Adrenal gland (tissue), 5 donors: ENCODE results near the gene MRPL41.

Experiments used
- POLR2A ChIP-seq, 2 donors: fragments of 450-650 bp; IDR thresholded peaks; one replicate each; pipeline ENCODE4 v1.6.1; 2017; ENCODE audit warnings: antibody characterized with exemption in 2 of 2, mild to moderate bottlenecking in 2 of 2, moderate library complexity in 1 of 2
- TF ChIP-seq, protein P1 (sequence below), 6 experiments: fragments of 450-650 bp in 4 of 6; fragments of 200-600 bp in 2 of 6; sonication (generic) in 1 of 6; IDR thresholded peaks; 1 replicate in 5 of 6; 2 replicates in 1 of 6; pipeline versions ENCODE4 v1.5.1 to v1.8.0; 2016 to 2021; ENCODE audit warnings: antibody characterized with exemption in 6 of 6, mild to moderate bottlenecking in 2 of 6, moderate library complexity in 1 of 6
- donor health status: DM: no; HTN: no; CAD: no.

DNA sequence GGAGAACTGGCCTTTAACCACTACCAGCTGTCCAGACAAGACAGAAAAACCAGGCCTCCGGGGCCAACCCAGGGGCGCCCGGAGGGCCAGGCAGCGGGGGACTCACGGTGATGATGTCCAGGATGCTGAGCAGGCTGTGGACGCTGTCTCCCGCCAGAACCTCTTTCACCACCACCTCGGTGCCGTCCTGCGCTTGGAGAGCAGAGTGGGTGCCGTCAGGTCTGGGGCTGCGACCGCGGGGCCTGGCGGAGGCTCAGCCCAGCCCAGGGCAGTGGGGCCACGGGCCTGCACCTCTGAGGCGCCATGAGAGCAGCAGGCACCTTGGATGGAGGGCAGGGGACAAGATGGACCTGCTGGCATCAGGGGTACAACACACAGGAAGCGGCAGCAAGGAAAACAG is 11.1 kb upstream of the MRPL41 start:
- TF ChIP-seq, protein P1, sequence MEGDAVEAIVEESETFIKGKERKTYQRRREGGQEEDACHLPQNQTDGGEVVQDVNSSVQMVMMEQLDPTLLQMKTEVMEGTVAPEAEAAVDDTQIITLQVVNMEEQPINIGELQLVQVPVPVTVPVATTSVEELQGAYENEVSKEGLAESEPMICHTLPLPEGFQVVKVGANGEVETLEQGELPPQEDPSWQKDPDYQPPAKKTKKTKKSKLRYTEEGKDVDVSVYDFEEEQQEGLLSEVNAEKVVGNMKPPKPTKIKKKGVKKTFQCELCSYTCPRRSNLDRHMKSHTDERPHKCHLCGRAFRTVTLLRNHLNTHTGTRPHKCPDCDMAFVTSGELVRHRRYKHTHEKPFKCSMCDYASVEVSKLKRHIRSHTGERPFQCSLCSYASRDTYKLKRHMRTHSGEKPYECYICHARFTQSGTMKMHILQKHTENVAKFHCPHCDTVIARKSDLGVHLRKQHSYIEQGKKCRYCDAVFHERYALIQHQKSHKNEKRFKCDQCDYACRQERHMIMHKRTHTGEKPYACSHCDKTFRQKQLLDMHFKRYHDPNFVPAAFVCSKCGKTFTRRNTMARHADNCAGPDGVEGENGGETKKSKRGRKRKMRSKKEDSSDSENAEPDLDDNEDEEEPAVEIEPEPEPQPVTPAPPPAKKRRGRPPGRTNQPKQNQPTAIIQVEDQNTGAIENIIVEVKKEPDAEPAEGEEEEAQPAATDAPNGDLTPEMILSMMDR (IDR thresholded peaks at IDR 0.05), result no peak
- no peak for TF ChIP-seq POLR2A (IDR thresholded peaks at IDR 0.05)
